ENCODE measurements around the gene ZNF354C.

The ZNF354C gene

GRCh38 chr5:179054876-179055275 is 5.3 kb upstream of the ZNF354C start:
- no peak for DNase-seq (ENCODE audit: low spot score)
- in situ Hi-C loops (cut with MboI; ENCODE audit: low pct_unique_long_range_greater_than_20kb, low sequenced_read_pairs, unreplicated experiment), result no loop called here
- no peak for TF ChIP-seq CTCF (IDR thresholded peaks at IDR 0.05; ENCODE audit: extremely low read depth, insufficient read depth, missing control alignments)

GRCh38 chr5:179055436-179055835 is 4.7 kb upstream of the ZNF354C start:
- DNase-seq (ENCODE audit: low spot score), result no peak
- TF ChIP-seq CTCF (IDR thresholded peaks at IDR 0.05; ENCODE audit: extremely low read depth, insufficient read depth, missing control alignments), result no peak
- in situ Hi-C loops (cut with MboI; ENCODE audit: low pct_unique_long_range_greater_than_20kb, low sequenced_read_pairs, unreplicated experiment), result no loop called here

- no peak for DNase-seq (ENCODE audit: low spot score)
- TF ChIP-seq CTCF (IDR thresholded peaks at IDR 0.05; ENCODE audit: extremely low read depth, insufficient read depth, missing control alignments), result no peak
- in situ Hi-C loops (cut with MboI; ENCODE audit: low pct_unique_long_range_greater_than_20kb, low sequenced_read_pairs, unreplicated experiment), result no loop called here
Observed at GRCh38 chr5:179055841-179056240, 4.3 kb upstream of the ZNF354C start.

- in situ Hi-C loops (cut with MboI; ENCODE audit: low pct_unique_long_range_greater_than_20kb, low sequenced_read_pairs, unreplicated experiment), result no loop called here
- no peak for TF ChIP-seq CTCF (IDR thresholded peaks at IDR 0.05; ENCODE audit: extremely low read depth, insufficient read depth, missing control alignments)
Observed at GRCh38 chr5:179061025-179061424, 852 bp downstream of the ZNF354C start.

GRCh38 chr5:179065703-179066102 is 5.5 kb downstream of the ZNF354C start:
- no peak for DNase-seq (ENCODE audit: low spot score)
- in situ Hi-C loops (cut with MboI; ENCODE audit: low pct_unique_long_range_greater_than_20kb, low sequenced_read_pairs, unreplicated experiment), result no loop called here
- no peak for TF ChIP-seq CTCF (IDR thresholded peaks at IDR 0.05; ENCODE audit: extremely low read depth, insufficient read depth, missing control alignments)

More at GRCh38 chr5:179061025-179061424, 852 bp downstream of the ZNF354C start:
- DNase-seq (ENCODE audit: low spot score), result no peak

- TF ChIP-seq CTCF (IDR thresholded peaks at IDR 0.05; ENCODE audit: extremely low read depth, insufficient read depth, missing control alignments), result no peak
- no peak for DNase-seq (ENCODE audit: low spot score)
- in situ Hi-C loops (cut with MboI; ENCODE audit: low pct_unique_long_range_greater_than_20kb, low sequenced_read_pairs, unreplicated experiment), result no loop called here
Observed at GRCh38 chr5:179079165-179079987, 19.2 kb downstream of the ZNF354C start.
